Activated gamma-delta T cell (primary cell): ENCODE results near the gene WIZ.

Experiments
- DNase-seq: peaks from one replicate; lab custom pipeline; 2025; lab: John Stamatoyannopoulos, UW

Gene WIZ

DNA sequence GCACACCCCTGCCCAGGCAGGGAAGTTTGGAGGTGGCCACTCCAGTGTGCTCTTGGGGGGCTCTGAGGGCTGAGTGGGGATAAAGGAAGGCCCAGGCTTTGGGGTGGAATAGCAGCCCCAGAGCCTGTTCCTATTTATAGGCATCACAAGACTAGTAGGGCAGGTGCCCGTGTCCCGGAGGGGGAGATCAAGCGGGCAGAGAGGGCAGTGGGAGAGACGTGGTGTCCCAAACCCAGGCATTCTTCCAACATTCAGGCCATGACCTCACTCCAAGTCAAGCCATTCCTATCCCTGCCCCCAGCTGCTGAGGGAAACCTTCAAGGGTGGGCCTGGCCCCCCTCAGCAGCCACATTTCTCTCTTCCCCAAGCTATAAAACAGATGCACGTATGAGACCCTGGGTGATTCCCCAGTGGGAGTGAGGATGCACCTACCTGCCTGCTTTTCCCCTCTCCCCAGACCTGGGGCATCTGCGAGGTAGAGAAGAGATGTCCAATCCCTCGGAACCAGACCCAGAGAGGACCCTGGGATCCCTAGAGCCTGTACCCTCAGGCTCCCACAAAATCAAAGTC is 3.9 kb downstream of the WIZ start:
- no peak for DNase-seq

DNA sequence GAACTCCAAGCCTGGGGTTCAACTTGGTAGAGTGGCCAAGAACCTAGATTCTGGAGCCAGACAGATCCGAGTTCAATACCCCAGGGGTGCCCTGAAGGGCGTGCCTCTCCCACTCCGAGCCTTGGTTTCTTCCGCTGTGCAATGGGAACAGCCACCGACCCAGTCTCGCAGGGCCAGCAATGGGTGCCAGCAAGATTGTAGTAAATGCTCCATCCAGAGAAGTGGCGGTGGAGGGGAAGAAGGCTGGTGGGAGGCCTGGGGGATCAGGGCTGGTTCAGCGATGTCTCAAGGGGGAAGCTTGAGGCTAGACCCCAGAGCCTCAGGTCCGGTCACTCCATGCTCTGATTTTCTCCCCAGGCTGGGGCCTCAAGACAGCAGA is 4.5 kb downstream of the WIZ start:
- no peak for DNase-seq

DNA sequence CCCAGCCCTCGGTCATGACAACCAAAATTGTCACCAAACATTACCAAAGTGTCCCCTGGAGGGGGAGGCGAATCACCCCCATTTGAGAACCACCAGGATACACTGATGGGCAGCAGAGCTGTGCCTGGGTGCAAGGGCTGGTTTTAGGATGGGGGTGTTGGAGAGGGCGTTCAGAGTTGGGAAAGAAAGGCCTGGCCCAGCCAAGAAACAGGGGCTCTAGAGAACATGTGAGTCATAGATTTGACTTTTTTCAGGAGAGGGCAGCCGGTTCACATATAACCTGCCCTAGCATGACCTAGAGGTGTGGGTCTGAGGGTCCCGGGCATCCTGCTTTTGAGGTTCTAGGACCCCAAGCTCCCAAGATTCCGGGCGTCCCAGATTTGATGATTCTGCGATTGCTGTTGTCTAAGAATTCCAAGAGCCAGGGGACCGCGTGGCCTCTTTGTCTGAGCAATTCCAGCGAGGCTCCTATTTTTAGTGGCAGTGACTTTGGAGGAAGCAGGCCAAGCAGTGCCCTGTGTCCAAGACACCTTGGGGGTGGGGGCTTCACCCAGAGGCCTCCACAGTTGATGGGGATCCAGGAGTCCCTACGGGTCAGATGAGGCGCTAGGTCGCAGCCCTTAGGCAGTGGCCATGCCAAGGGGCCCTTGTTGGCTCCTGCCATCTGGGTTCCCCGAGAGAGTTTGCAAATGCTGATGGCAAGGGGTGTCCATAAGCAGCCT is 5.1 kb downstream of the WIZ start:
- DNase-seq = no peak

DNA sequence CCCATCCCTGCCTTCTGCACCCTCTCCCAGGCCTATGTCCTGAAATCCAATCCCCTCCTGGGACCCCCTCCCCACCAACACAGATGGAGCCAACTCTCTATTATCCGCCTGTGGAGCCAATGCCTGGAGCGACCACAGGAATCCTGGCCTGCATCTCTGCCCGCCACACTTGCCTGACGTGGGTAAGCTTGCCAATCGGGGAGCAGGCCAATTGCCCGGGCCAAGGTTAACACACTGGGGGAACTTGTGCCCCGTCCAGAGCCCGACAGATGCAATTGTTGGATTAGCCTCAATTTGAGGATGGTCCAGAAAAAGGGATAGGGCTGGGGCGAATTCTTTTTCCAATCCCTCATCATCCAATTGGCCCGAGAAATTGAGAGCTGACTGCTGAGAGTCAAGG is 5.9 kb downstream of the WIZ start:
- no peak for DNase-seq

DNA sequence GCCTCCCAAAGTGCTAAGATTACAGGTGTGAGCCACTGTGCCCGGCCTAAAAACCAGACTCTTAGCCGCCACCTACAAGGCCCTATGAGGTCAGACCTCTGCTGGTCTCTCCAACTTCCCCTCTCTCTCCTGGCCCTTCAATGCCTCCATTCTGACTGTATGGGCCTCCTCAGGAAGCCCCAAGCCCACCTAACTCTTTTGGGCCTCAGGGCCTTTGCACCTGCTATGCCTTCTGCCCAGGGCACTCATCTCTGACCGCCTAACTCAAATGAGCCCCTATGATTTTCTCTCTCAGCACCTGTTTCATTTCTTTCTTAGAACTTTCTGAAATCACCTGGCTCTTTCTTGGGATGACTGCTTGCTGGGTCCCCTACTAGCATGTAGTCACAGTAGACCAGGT is 6.4 kb downstream of the WIZ start:
- no peak for DNase-seq

DNA sequence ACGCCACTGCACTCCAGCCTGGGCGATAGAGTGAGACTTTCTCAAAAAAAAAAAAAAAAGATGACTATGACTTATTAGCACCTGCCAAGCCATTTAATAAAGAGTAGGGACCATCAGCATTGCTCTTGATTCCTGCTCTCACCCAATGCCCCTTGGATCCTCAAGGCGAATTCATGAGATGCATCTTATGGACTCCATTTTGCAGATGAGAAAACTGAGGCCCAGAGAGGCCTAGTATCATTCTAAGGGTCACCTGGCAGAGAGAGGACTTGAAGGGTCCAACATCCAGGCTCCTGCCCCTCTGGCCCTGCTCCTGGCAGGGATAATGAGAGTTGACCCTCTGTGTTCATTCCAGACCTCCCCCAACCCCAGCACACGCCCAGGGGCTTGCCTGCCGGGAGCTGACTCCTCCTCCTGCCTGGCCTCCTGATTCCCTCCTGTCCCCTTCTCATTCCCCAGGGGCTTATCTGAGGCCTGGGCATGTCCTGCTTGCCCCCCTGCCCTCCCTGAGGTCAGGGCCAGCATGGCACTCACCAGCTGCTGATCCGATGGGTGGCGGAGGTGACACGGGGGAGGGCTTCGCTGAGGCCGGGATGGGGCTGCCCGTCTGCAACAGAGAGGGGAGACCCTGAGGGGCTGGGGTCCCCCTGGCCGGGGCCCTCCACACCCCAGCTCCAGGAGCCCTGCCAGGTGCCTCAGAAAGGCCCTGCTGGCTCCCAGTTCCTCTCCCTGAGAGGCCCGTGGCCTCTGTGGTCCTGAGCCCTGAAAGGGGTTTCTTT is 7.4 kb downstream of the WIZ start:
- no peak for DNase-seq

DNA sequence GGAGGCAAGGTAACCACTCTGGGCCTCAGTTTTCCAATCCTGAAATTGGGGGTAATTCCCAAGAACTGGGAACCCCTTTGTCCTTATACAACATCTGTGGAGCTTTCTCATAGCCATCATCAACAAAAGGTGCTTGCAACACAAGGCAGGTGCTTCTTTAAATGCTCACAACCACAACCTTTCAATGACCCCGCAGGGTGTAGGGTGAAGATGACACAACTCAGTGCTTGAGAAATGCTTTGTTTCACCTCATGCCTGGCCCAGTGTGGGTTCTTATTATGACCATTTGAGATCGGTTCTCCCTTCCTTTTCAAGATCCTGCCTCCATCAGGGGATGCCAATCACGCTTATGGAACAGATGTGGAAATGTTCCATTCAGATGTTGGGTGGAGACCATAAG is 8.4 kb downstream of the WIZ start:
- no peak for DNase-seq

DNA sequence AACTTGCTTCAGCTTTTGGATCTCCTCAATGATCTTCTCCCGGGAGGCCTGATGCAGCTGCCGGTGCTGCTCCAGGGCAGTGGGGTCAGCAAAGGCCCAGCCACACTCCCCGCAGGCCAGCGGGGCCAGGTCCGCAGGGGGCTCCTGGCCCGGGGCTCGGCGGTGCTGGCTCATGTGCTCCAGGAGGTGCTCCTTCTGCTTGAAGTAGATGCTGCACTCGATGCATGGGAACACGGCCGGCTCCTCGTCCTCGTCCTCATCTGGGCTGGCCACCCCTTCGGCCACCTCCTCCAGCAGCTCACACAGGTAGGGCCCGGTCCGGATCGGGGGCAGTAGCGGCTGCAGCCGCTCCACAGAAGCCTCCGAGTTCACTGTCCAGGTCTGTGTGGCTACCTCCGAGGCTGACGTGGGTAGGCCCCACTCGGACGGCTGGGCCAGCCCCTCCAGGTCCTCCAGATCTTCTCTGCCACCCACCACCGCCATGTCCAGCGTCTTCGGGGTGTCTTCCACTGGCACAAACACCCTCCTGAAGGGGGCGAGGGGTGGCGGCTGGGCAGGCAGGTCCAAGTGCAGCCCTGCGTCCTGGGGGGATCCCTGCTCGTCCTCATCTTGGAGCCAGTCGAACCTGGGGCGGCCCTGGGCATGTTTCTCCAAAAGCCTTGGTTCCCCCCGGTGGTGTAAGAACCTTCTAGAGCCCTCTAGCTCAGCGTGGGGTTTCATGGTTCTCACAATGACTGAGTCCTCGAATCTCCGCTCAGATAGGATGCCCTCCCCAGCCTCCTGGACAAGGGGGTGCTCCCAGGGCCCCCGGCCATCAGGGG is 9.7 kb downstream of the WIZ start:
- DNase-seq = no peak

DNA sequence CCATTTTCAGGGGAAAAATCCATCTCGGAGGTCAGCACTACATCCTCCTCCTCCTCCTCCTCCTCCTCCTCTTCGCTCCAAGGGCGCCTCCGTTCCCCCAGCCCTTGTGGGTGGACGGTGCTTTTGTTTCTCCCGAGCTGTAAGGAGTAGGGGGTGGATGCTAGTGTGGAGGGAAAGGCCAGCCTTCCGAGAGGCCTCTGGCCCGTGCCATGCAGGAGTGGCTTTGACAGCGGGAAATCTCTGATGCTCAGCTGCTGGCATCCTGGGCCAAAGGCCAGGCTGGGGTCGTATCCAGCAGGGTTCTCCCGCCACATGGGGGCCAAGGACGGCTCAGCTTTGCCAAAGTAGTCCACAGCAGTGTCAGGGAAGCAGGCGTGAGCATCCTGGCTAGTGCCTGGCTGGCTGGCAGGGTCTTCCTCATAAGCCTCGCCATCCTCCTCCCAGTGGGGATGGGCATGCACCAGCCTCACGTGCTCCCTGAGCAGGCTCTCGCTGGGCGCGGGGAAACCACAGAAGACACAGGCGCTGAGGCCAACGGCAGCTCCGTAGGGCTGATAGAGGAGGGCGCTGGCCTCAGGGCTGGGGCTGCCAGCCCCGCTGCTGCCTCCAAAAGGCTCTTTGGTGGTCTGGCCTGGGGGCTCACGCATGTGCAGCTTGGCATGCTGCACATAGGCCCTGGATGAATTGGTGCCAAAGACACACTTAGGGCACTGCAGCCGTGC is 10.5 kb downstream of the WIZ start:
- no peak for DNase-seq

DNA sequence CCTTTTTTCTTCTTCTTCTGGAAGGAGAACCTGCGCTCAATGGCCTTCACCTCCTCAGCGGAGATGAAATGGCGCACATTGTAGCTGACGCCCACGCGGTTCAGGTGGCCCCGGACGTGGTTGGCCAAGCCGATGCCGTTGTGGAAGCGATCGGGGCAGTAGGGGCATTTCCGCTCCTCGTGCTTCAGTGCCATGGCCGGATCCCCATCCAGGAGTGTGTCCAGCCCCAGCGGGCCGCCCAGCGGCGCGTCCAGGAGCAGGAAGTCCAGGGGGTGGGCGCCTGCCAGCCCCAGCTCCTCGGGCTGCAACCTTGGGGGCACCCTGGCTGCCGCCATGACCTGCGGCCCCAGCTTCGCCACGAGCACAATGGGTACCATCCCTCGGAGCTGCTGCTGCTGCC is 11.2 kb downstream of the WIZ start:
- no peak for DNase-seq

DNA sequence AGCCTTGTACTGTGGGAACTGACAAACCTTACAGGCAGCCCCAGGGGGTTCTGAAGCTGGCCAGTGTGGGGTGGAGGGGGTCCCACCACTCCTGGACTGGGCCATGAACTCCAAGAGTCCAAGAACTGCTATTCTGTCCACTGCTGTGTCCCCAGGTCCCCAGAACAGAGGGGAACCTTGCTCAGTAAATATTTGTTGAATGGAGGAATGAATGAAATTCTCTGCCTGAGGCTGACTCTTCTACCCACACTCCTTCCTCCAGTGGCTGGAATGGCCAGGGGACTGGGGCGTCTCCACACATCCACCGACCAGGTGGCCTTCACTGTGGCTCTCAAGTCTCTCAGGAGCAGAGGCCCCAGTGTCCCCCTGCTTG is 11.6 kb downstream of the WIZ start:
- DNase-seq = no peak

DNA sequence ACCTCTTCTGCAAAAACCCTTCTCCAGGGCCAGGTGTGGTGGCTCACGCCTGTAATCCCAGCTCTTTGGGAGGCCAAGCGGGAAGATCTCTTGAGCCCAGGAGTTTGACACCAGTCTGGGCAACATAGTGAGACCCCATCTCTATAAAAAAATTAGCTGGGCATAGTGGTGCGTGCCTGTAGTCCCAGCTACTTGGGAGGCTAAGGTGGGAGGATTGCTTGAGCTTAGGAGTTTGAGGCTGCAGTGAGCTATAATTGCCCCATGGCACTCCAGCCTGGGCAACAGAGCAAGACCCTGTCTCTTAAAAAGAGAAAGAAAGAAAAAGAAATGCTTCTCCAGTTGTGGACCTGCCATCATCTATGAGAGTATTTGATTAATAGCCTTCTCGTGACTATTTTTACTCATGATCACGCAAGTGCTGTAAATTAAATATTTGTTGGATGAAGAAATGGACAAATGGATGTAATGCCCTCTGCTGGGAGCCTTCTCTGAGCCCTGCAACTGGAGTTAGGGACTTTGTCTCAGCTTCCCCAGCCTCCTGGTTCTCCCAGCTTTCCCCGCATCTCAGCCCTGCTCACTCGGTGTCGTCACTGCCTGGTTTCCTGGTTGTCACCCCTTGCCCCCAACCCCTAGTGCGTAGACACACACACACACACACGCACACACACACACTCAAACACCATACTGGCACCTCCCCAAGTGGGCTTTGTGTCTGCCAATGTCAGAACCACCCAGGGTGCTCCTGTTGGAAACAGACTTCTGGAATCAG is 12.2 kb downstream of the WIZ start:
- no peak for DNase-seq

DNA sequence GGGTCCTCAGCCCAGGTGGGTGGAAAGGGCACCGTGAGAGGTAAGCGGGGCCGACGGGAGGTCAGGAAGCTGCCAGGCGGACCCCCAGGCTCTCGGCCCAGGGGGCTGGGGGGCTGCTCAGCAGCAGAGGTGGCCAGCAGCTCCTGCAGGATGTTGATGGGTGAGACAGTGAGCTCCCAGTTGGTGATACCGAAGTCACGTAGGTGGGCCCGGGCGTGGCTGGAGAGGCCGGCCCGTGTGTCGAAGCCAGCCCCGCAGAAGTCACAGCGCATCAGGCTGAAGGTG is 13.0 kb downstream of the WIZ start:
- no peak for DNase-seq

DNA sequence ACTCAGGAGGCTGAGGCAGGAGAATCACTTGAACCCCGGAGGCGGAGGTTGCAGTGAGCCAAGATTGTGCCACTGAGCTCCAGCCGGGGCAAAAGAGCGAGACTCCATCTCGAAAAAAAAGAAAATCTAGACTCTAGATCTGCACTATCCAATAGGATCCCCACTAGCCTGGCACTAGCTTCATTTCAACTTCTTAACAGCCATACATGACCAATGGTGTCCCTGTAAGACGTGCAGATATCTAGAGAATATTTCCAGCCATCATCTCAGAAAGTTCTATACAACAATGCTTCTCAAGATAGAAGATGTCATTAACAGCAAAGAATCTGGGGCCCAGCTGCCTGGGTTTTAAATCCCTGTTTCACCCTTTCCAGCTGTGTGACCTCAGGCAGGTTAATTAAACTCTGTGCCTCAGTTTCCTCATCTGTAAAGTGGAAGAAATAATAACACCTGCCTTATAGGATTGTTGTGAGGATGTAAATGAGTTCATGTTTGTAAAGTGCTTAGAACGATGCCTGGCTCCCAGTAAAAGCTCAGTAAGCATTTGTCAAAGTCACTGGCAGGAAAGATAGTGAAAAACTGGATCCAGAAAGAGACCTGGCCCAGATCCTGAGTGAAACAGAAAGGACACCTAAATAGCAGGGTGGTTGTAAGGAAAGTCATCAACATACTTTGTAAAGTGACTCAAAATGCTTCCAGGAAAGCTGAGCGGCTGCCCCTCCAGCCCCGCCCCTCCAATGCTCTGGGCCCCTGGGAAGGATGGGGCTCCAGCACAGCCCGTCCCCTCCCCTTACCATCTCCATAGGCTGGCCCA is 13.5 kb downstream of the WIZ start:
- no peak for DNase-seq

DNA sequence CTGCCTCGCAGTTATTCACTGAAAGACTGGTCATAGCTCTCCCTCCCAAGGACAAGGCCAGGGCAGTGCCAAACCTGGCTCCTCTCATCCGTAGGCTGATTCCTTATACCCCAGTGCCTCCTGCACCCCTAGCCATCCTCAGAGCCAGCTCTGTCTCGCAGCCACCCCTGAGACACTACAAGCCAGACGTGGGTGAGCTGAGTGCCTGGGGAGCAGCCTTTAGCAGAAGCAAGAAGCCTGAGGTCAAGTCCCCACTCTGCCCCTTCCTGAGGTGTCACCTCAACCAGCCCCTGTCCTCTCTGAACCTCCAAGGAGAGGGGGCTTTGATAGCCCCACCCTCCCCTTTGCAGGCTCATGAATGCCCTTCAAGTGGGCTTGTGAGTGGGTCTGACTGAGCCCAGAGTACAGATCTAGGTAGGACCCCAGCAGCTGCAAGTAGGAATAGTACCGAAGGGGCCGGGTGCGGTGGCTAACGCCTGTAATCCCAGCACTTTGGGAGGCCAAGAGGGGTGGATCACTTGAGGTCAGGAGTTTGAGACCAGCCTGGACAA is 16.2 kb downstream of the WIZ start:
- no peak for DNase-seq

DNA sequence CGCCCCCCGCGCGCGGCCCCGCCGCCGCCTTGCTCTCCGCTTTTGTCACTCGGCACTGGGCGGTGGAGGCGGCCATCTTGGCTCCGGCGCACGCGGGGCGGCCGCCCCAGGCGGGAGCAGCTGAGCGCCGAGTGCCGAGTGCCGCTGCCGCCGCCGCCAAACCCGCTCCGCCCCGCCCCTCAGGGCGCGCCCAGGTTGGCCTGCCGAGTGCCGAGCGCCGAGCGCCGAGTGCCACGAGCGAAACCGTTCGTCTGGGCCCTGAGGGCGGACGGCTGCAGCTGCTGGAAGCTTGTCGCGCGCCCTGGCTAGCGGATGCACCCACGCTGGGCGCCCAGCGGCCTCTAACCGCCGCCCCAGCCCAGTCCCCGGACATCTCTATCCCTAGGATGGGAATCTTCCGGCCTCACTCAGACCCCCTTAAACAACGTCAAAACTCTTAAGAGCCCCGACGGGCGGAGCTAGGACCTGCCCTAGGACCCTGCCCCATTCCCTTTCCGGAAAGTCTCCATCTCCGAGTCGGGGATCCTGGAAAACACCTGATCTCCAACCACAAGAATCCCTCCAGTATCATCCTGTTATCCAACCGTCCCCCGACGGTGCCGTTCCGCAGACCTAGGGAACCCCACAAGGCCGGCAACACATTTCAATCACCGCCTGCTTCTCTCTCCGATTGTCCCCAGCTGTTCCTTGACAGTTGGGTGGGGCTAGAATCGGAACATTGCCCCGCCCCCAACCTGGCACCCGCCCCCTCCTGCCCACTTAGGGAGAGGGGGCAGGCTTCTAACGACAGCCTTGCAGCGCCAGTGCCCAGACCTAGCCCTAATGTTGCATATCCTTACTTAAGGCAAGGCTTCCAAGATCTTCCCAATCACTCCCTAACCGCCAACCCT is 16.9 kb downstream of the WIZ start:
- DNase-seq = peak; percentile 91

DNA sequence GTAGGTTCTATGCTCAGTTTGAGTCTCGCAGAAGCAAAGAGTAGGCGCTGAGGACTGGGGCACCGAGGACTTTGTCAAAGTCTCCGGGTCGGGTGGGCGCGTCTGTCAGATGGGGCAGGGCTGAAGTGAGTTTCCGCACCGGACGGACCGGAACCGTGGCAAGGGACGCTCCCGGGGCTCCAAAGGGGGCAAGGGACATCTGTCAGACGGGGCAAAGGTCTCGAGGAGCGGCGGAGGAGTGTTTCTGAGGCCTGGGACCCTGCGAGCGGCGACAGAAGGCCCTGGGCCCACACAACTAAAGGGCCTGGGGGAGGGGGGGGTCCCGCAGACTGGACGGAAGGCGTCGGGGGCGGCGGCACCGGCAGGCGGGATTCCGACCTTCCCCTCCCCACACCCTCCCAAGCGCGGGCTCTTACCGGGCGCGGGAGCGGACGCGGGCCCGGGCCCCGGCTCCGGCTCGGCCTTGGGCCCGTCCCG is 17.7 kb downstream of the WIZ start:
- no peak for DNase-seq

DNA sequence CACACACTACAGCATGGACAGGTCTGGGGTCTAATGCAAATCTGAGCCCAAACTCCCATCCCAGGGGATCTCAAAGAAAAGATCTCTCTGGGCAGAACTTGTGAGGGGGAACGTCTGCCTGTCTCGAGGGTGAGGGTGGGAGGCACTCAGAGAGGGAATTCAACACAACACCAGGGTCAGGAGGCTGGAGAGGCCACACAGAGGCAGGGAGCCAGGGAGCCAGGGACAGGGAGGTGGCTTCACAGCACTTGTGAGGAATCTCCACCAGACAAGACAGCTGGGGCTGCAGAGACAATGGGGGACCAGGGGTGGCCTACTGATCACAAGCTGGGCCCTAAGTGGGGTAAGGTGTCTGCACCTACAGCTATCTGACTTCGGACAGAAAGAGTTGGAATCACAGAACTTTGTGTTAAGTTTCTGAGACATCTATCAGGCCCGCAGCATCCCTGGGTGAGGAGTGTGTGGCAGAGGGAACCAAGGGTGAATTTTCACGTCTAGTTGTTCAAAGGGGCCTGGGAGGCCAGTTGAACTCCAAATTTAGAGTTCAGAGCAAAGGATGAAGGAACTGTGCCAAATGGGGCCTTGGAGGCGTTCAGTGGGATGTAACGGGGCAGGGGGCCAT is 18.2 kb downstream of the WIZ start:
- no peak for DNase-seq
